PFSK-1 (cell line): ENCODE data around the gene HRH3.

ENCODE experiments used
- FOXP2 ChIP-seq: optimal IDR thresholded peaks from 2 replicates; pipeline ENCODE3; 2011; ENCODE audit warnings: borderline replicate concordance, control low read depth, inconsistent platforms; ENCODE audit not compliant: insufficient read depth; ENCODE audit errors: extremely low read length, extremely low read depth
- SIN3A ChIP-seq: IDR thresholded peaks from 2 replicates; pipeline ENCODE4 v1.6.1; 2012; ENCODE audit warnings: mild to moderate bottlenecking, low read length, moderate library complexity, borderline replicate concordance; ENCODE audit not compliant: insufficient read depth
- TAF1 ChIP-seq: IDR thresholded peaks from 2 replicates; pipeline ENCODE4 v1.6.1; 2012; ENCODE audit warnings: low read length, control low read depth, borderline replicate concordance; ENCODE audit not compliant: insufficient read depth

DNA sequence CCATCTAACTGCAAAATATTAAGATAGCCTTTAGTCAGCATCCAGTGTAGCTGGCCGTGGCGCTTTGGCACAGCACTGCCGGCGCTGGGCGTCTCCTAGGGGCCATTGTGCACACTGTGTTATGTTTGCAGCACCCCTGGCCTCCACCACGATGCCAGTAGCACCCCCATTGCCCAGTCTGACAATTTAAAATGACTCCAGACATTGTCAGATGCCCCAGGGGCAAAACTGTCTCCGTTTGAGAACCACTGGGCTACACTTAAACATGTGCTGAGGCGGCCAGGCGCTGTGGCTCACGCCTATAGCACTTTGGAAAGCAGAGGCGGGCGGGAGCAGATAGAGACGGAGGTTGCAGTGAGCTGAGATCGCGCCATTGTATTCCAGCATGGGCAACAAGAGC, 43.2 kb downstream of the HRH3 start:
- TF ChIP-seq FOXP2 (no peak), TAF1 (no peak), SIN3A (no peak)
